ENCODE data around the gene EFCAB14.

GRCh38 chr1:46755121-46755520 is 36.2 kb upstream of the EFCAB14 start:
- TF ChIP-seq CTCF (IDR thresholded peaks at IDR 0.05; ENCODE audit: low read length) (no peak), EZH2 (IDR thresholded peaks at IDR 0.05; ENCODE audit: borderline replicate concordance, low read length) (no peak)

All from OCI-LY1 (cell line).